DMS 273 (cell line): ENCODE data around the gene WDFY3.
"Not testable (repeated sequence)": the region's sequence is repeated elsewhere in the genome, so short reads cannot be mapped to it uniquely, and the experiment has no call there.

Source experiments
- DNase-seq: peaks from one replicate; lab custom pipeline; 2025; ENCODE audit not compliant: unreplicated experiment; lab: John Stamatoyannopoulos, UW

Gene WDFY3

GRCh38 chr4:84678976-84679744 lies 287.3 kb downstream of the WDFY3 start:
- DNase-seq: no peak

DNA sequence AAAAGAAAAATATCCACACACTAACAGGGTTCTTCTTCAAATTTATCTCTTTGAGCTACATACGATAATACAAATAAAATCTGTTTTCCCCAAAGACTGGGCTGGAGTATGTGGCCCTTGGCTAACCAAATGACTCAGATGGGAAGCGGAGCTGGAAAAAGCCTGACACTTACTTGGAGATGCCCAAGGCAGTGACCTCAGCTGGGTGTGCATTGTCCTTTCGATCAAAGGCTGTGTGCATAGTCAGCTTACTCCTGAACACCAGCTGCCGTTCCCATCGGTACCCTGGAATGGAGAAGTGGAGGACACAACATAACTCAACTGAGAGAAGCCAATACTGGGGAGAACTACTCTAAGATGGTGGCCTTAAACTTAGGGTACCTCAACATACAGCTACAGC lies 288.5 kb downstream of the WDFY3 start:
- no peak for DNase-seq

DNA sequence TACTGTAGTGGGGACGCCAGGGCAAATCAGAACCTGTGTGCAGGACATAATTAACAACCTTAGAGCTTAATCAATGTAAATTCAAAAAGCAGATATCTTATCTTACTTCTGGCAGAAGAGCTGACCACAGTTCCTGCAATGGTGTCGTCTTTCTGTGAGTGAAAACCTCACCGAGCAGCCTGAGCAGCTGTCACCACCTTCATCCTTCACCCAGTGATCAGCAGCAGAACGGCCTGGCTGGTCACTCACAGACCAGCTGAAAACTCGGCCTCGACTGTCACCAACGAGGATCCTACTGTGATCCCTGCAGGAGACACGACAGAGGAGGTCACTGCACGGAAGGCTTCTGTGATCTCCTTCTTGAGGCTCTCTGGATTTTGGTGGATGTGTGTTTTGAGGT lies 289.4 kb downstream of the WDFY3 start:
- no peak for DNase-seq

GRCh38 chr4:84673475-84674240 lies 292.8 kb downstream of the WDFY3 start:
- no peak for DNase-seq

GRCh38 chr4:84672177-84672576 lies 294.3 kb downstream of the WDFY3 start:
- DNase-seq: no peak

DNA sequence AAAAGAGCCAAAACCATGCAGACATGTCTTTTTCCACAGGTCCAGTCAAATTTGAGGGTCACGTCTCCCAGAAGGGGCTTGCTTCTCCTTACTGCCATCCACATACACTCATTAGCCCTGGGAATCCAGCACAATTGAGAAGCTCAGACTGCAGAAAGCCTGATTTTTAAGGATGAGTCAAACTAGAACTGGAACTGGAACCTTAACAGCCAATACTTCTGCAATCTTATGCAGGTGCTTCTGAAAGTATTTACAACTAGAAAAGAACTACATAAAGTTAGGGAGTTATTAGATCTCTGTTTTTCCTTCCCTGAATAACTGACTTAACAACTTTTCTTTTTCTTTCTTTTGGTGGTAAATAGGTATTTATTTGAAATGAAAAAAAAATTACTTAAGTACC lies 297.3 kb downstream of the WDFY3 start:
- DNase-seq: no peak

GRCh38 chr4:84666439-84666838 lies 300.1 kb downstream of the WDFY3 start:
- no peak for DNase-seq

GRCh38 chr4:84664767-84665166 lies 301.7 kb downstream of the WDFY3 start:
- not testable (repeated sequence) for DNase-seq

GRCh38 chr4:84661191-84661939 lies 305.1 kb downstream of the WDFY3 start:
- no peak for DNase-seq

- no peak for DNase-seq
Observed at GRCh38 chr4:84660606-84661005, 305.9 kb downstream of the WDFY3 start.

GRCh38 chr4:84652478-84652877 lies 314.0 kb downstream of the WDFY3 start:
- no peak for DNase-seq

DNA sequence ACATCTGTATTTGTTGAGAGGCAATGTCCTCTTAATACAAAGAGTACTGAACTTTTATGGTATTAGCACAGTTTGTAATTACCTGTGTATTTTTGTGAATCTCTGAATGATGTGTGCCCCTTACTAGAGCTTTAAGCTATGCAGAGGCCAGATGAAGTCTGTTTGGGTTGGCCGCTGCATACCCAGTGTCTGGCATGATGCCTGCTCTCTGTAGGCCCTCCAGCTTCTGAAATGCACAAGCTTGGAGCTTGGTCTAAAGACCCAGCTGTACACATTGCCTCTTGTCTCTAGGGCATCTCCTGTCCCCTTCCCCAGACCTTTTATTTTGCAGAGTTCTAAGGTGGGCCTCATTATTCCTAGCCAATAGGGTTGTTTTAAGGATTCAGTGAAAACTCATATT lies 315.0 kb downstream of the WDFY3 start:
- no peak for DNase-seq

DNA sequence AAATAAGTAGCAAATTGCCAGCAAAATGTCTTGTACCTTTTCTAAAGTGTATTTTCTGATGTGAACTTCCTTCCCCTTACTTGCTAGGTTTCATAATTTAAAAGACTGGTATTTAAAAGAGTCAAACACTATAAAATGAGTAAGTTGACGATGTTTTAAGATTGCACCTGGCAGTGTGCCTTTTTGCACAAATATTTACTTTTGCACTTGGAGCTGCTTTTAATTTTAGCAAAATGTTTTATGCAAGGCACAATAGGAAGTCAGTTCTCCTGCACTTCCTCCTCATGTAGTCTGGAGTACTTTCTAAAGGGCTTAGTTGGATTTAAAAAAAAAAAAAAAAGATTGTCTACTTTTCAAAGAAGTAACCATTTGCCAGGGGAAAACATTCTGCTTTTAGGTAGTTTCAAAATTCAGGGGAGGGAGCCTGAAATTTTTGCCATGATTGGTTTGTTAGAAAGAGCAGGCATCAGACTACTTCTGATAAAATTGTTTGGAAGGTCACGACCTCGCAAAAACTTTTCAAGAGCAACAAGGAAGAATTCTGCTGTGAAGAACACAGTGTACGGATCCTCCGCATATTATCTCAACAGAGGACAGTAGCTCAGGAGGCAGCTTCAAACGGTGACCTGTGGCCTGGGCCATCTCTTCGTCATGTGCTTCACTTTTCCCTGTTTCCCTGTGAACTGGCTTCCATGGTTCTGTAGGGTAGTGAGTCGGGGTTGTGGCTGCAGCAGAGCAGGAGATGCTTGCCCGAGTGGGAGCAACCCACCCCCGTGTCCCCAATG lies 317.4 kb downstream of the WDFY3 start:
- no peak for DNase-seq

- no peak for DNase-seq
Observed at GRCh38 chr4:84648178-84648577, 318.3 kb downstream of the WDFY3 start.

DNA sequence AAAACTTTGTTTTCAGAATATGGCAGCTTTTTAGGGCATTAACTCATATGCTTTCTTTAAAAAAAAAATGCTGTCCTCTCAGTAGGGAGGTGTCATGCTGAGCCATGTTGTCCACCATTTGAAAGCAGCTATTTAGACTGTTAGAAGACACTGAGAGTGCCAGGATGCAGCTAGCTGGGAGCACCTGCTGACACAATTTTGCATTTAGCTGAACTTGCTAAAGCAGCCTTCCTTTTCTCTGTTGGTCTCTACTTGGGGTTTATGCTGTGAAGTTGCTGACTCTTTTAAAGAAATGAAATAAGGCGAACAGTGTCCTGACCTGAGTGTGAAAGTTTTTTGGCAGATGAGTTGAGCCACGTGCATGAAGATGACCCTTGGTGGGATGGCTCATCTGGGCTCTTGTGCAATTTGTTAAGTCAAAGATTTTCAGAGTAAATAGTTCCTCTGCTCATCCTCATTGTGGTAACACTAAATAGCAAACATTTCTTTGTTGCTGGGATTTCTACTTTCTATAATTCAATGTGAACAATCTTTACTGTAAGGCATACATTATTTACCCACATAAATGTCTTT lies 319.1 kb downstream of the WDFY3 start:
- DNase-seq: no peak

- no peak for DNase-seq
Observed at GRCh38 chr4:84644087-84644486, 322.4 kb downstream of the WDFY3 start.

DNA sequence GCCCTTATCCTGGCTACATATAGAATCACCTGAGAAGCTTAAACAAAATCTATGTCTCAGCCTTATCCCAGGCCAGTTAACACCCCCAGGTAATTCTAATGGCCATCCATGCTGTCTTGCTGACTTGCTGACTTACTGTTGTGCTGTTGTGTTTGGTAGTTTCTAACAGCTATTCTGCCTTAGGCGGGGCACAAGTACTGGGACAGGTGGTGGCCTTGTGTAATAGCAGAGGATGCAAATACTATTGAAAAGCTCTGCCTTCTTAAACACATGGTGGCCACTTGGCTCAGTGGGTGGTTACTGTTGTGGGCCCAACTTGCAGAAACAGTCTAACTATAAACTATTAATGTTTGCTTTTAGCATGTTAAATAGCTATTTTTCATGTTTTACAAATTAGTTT lies 327.3 kb downstream of the WDFY3 start:
- DNase-seq: no peak

DNA sequence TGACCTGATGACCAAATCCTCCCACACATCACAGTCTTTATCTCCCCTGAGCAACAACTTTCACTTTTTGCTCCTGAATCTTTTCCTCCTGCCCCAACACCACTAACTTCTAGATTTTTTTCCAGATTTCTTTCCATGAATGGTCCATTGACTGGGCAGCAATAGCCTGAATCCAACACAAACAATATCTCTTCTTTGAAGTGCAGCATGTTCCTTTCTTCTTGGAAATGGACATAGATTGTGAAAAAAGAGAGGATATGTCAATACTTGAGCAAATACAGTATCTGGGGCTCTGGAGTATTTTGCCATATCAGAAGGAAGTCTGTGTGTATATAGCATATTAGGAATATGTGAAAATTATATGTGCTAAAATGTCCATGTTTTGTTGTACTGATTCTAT lies 328.4 kb downstream of the WDFY3 start:
- no peak for DNase-seq

DNA sequence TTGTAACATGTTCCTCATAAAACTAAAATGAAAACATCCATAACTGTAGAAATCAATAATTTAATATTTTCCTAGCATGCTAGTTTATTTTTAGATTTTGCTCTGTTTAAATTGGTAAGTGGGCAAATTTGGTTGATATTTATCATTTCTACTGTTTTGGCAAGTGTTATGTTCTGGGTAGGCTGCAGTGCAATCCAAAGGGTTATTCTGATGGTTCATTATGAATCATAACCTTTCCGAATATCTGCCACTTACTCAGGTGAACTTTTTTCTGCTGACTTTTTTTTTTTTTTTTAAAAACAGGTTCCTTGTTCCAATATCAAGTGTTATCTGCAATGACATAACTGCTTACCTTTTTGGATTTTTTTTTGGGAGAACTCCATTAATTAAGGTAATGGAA lies 331.5 kb downstream of the WDFY3 start:
- no peak for DNase-seq

- DNase-seq: no peak
Observed at GRCh38 chr4:84632092-84632491, 334.4 kb downstream of the WDFY3 start.

- DNase-seq: no peak
Observed at GRCh38 chr4:84631573-84631972, 334.9 kb downstream of the WDFY3 start.
